CD4-positive, alpha-beta T cell treated with Interleukin-17A for 4 hours (primary cell): Measurements from ENCODE around the gene ASB15.
A peak's percentile ranks its signal among the peaks of the same experiment; 100 is the strongest.

Experiments
- DNase-seq: peaks from one replicate; pipeline ENCODE4 v3.0.0-alpha.2; 2020; ENCODE audit warnings: mixed read lengths

The ASB15 gene

GRCh38 chr7:123669485-123669884 lies 67.9 kb downstream of the ASB15 start:
- no peak for DNase-seq

GRCh38 chr7:123673137-123673732 lies 71.6 kb downstream of the ASB15 start:
- no peak for DNase-seq

GRCh38 chr7:123673752-123674398 lies 72.3 kb downstream of the ASB15 start:
- DNase-seq = no peak

DNA sequence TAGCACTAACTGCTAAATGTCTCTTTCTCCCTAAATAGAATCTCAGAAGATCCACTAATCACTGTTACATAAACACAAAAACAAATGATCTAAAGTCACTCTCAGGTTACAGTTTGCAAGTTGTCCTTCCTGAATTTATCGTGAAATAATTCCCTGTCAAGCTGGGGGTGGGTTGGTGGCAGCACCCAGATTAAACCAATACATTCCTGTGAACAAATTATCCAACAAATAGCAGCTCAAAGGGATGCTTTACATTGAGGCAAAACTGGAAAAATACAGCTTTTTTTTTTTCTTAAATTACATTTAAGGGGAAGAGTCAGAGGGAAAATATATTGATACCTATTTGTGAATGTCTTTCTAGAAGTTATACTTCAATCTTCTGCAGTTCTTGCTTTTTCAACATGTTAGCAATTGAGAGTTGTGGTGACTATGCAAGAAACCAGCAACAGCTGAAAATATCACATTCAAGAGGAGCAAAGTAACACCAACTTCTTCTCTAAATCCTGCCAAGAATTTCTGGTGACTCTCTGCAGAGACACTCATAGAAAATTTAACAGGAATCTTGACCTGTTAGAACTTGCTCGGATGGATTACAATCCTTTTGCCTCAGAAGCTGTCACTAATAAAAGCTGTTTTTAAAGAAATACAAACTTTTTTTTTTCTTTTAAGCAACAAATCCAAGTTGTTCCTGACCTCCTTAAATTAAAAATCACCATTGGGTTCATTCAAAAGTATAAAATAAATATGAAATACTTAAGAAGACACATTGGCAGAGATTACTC lies 73.0 kb downstream of the ASB15 start:
- DNase-seq = no peak

GRCh38 chr7:123675181-123675473 lies 73.5 kb downstream of the ASB15 start:
- DNase-seq = no peak

GRCh38 chr7:123677061-123677715 lies 75.6 kb downstream of the ASB15 start:
- no peak for DNase-seq

- DNase-seq = no peak
Observed at GRCh38 chr7:123679614-123680013, 78.0 kb downstream of the ASB15 start.

DNA sequence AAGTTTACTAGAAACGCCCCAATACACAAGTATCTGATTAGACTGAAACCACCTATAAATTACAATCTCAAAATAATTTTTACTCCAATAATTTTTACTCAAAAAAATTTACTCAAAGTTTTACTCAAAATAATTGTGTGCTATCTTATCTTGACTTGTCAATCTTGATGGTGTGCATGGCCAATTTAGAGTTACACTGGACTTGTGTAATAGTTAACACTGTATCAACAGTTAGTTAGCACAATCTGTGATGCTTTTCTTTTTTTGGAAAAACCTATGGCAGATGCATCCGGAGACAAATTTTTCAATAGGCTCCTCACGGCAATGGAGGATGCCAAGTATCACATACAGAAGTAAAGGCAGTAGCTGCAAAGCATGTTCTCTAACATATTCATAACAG lies 79.0 kb downstream of the ASB15 start:
- no peak for DNase-seq

- no peak for DNase-seq
Observed at GRCh38 chr7:123681561-123681960, 79.9 kb downstream of the ASB15 start.

- peak; percentile 20 for DNase-seq
Observed at GRCh38 chr7:123682690-123683089, 81.1 kb downstream of the ASB15 start.

DNA sequence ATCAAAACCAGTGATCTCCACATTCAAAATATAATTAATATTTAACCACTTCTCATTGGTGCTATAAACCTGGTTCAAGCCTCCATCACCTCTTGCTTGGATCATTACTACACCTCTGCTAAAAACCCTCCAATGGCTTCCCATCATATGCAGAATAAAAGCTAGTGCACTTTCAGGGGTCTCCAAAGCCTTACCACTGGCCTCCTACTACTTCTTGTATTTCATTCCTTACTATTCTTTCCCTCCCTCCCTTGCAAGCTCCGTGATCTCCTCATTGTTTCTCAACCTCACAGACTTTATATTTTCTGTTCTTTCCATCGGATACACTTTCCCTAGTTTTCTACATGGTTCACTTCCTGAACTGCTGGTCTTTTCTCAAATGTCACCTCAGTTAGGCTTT lies 85.5 kb downstream of the ASB15 start:
- no peak for DNase-seq

GRCh38 chr7:123687727-123688126 lies 86.1 kb downstream of the ASB15 start:
- no peak for DNase-seq
